T-cell (primary cell): Measurements from ENCODE around the gene TEX13D. TPM values are rescaled to one million over a fixed set of nuclear protein-coding genes. Genes with fewer than 3 reads are reported as not detected.

Source experiments
- ATAC-seq, 4 experiments: fragments of 200-7000 bp in 3 of 4; fragments of 150-1000 bp in 1 of 4; cut with Tn5 transposase; replicated peaks in 1 of 4; 1 replicate in 3 of 4; 2 replicates in 1 of 4; pipeline ENCODE4 v1.10.0; 2021; ENCODE audit warnings: moderate library complexity in 3 of 4, mild to moderate bottlenecking in 2 of 4, moderate number of reproducible peaks in 1 of 4
- CTCF ChIA-PET, 2 donors: fragments of 300-600 bp; sonication (Branson Sonifier 250); formaldehyde crosslinking; loops; one replicate each; lab custom pipeline; 2022; ENCODE audit warnings: antibody characterized with exemption in 2 of 2; lab: Charles Lee
- POLR2A ChIA-PET, 2 donors: fragments of 300-600 bp; sonication (Branson Sonifier 250); formaldehyde crosslinking; loops; one replicate each; lab custom pipeline; 2022; ENCODE audit warnings: antibody characterized with exemption in 2 of 2; lab: Charles Lee
- DNase-seq, 35 experiments: peaks; one replicate each; pipeline versions ENCODE4 v3.0.0 to v3.0.0-alpha.2; 2013 to 2023
- H3K27ac ChIP-seq: one replicate; pipeline ENCODE4 v1.5.1; 2013; ENCODE audit warnings: low read length
- H3K27me3 ChIP-seq, 2 experiments: replicated peaks in 1 of 2; 1 replicate in 1 of 2; 2 replicates in 1 of 2; pipeline versions ENCODE4 v1.6.1 to v1.7.0; 2013; ENCODE audit warnings: low read length in 1 of 2, mixed read lengths in 1 of 2; ENCODE audit not compliant: control insufficient read depth in 2 of 2, insufficient read depth in 2 of 2; ENCODE audit errors: extremely low read depth in 1 of 2
- H3K36me3 ChIP-seq, 2 donors: 1 replicate in 1 of 2; 2 replicates in 1 of 2; pipeline versions ENCODE4 v1.6.1 to v1.7.0; 2013; ENCODE audit warnings: low read length in 1 of 2; ENCODE audit not compliant: control insufficient read depth in 2 of 2, insufficient read depth in 1 of 2; ENCODE audit errors: extremely low read depth in 1 of 2
- H3K4me1 ChIP-seq, 2 experiments: 1 replicate in 1 of 2; 2 replicates in 1 of 2; pipeline versions ENCODE4 v1.6.1 to v1.7.0; 2013; ENCODE audit warnings: low read length in 2 of 2, mixed read lengths in 1 of 2; ENCODE audit not compliant: insufficient read depth in 2 of 2, control insufficient read depth in 1 of 2; ENCODE audit errors: extremely low read depth in 1 of 2
- H3K4me3 ChIP-seq, 2 donors: 1 replicate in 1 of 2; 2 replicates in 1 of 2; pipeline versions ENCODE4 v1.5.1 to v1.7.0; 2013; ENCODE audit warnings: mild to moderate bottlenecking in 2 of 2, low read length in 1 of 2, moderate library complexity in 1 of 2; ENCODE audit not compliant: control insufficient read depth in 1 of 2; ENCODE audit errors: extremely low read depth in 1 of 2
- H3K9me3 ChIP-seq: 2 replicates; pipeline ENCODE4 v1.7.0; 2013
- H3K27ac Mint-ChIP-seq, 2 donors: one replicate each; pipeline ENCODE4 v1.8.0; 2020 to 2021; ENCODE audit warnings: mild to moderate bottlenecking in 2 of 2, mixed read lengths in 2 of 2
- H3K27me3 Mint-ChIP-seq, 2 donors: one replicate each; pipeline ENCODE4 v1.8.0; 2021 to 2022; ENCODE audit warnings: mixed read lengths in 2 of 2
- H3K36me3 Mint-ChIP-seq: one replicate; pipeline ENCODE4 v1.8.0; 2021; ENCODE audit warnings: mixed read lengths
- H3K4me1 Mint-ChIP-seq, 3 donors: one replicate each; pipeline ENCODE4 v1.8.0; 2020 to 2022; ENCODE audit warnings: mixed read lengths in 3 of 3, mild to moderate bottlenecking in 1 of 3
- H3K4me3 Mint-ChIP-seq, 3 donors: one replicate each; pipeline ENCODE4 v1.8.0; 2020 to 2022; ENCODE audit warnings: mild to moderate bottlenecking in 3 of 3, mixed read lengths in 3 of 3, moderate library complexity in 3 of 3
- H3K9me3 Mint-ChIP-seq, 3 donors: one replicate each; pipeline ENCODE4 v1.8.0; 2020 to 2022; ENCODE audit warnings: mixed read lengths in 3 of 3
- WGBS: methylation state at CpG from one replicate; pipeline ENCODE4 v1.1.5; 2013; ENCODE audit warnings: missing lambda C conversion rate; ENCODE audit not compliant: insufficient coverage; 5-methylcytosine and 5-hydroxymethylcytosine counted together
- total RNA-seq, 35 experiments: library from RNA in 6 of 35; stranded (reverse) in 6 of 35; fragments of 120-200 nt in 1 of 35; gene quantifications; one replicate each; pipeline versions ENCODE4 v1.2.1 to v1.2.4 and lab custom pipeline; 2013 to 2026

The TEX13D gene
- total RNA-seq, 5 donors from 2014 or later (not counting 1 experiment from before 2014, with no cell fraction given): not detected

DNA sequence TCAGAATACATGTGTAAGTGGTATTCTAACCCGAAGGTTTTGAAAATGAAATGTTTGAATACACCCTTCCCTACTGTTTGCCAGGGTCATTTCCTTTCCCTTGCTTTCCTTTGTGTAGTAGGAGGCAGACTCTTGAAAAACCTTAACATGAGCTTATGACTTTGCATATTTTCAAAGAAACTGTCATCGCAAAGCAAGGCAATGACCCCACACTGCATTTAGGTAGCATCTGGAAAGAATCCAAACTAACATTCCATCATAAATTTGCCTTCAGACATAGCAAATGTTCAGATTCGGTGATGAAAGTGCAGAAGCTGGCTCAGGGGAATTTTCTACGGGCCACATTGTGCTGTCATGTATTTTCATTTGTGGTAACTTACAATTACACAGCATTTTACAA, 46.2 kb downstream of the TEX13D start:
- Histone ChIP-seq H3K9me3 (no peaks in the 10 kb centered on the region), H3K36me3 (peaks cover 0 to 11% of the 10 kb centered on the region in 2 donors), H3K27ac (no peak overlapping the region), H3K27me3 (no peaks in the 10 kb centered on the region), H3K4me3 (no peak overlapping the region), H3K4me1 (peaks cover 0 to 5% of the 10 kb centered on the region in 2 experiments)
- ChIA-PET POLR2A (interaction anchor here in 1 of 2 donors (0.6 kb wide), 1 partner anchor 1563 kb away, joined by 4 read pairs; no protein-coding TSS in a partner anchor), CTCF (interaction anchor here in 1 of 2 donors (1.0 kb wide), 1 partner anchor 10 kb away, joined by 3 read pairs; no protein-coding TSS in a partner anchor)
- Mint-ChIP-seq H3K27ac (no peak overlapping the region), H3K27me3 (peaks cover 0 to 12% of the 10 kb centered on the region in 2 donors), H3K36me3 (peaks cover 11% of the 10 kb centered on the region), H3K4me3 (no peak overlapping the region), H3K4me1 (peaks cover 13 to 31% (median 17%) of the 10 kb centered on the region in 3 donors), H3K9me3 (no peaks in the 10 kb centered on the region)
- DNase-seq (no peak), ATAC-seq (no peak)
- no CpG with 5 or more reads among the region's 4 CpGs for WGBS

DNA sequence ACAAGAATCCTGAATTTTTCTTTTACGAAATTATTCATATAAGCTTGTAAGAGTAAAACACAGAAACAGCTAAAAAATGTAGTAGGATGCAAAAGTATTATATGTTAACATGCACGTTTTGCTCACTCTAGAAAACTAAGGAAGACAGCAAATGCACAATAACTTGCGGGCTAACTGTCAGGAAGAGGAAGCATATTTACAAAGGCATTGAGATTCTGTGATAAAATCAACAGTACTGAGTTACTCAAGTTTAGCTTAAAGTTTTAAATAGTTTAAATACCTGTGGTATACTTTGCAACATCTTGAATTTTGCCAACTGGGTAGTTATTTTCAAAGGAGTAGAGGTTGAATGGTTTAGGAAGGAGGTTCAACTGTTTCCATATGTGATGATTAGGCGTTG, 50.9 kb downstream of the TEX13D start:
- CTCF ChIA-PET: interaction anchor here (0.5 to 0.7 kb wide), 2 partner anchors 10 to 23 kb away, joined by 3 to 4 read pairs; no protein-coding TSS in a partner anchor
- no peak overlapping the region for H3K4me3 ChIP-seq
- no peaks in the 10 kb centered on the region for H3K27me3 ChIP-seq
- Mint-ChIP-seq H3K9me3 (no peaks in the 10 kb centered on the region), H3K27ac (peak overlapping the region; percentile 36 to 59), H3K4me3 (peak overlapping the region in 1 of 3 donors; percentile 16), H3K36me3 (peaks cover 26% of the 10 kb centered on the region), H3K4me1 (peaks cover 10 to 43% (median 19%) of the 10 kb centered on the region in 3 donors), H3K27me3 (peaks cover 0 to 15% of the 10 kb centered on the region in 2 donors)
- no peak for ATAC-seq
- H3K36me3 ChIP-seq: peaks cover 0 to 31% of the 10 kb centered on the region in 2 donors
- POLR2A ChIA-PET: interaction anchor here in 1 of 2 donors (1.1 kb wide), 1 partner anchor 11 kb away, joined by 4 read pairs; no protein-coding TSS in a partner anchor
- no peak for DNase-seq
- WGBS: no CpG with 5 or more reads among the region's 4 CpGs
- H3K27ac ChIP-seq: no peak overlapping the region
- no peaks in the 10 kb centered on the region for H3K9me3 ChIP-seq
- H3K4me1 ChIP-seq: peaks cover 0 to 7% of the 10 kb centered on the region in 2 experiments

DNA sequence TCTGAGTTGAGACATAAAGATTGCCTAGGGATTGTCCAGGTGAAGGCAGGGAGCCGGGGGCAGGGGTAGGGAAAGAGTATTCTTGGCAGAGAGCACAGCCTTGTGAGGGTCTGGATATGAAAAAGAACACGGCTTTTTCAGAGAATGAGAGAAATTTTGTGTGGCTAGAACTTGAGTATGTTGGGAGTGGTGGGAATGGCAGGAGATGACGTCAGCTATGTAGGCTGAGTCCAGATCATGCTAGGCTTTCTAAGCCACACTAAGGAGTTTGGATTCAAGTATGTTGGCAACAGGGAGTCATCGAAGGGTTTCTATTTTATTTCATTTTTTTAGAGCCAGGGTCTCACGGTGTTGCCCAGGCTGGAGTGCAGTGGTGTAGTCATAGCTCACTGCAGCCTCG, 53.9 kb downstream of the TEX13D start:
- Mint-ChIP-seq H3K4me1 (peaks cover 10 to 32% (median 21%) of the 10 kb centered on the region in 3 donors), H3K27ac (no peak overlapping the region), H3K4me3 (no peak overlapping the region), H3K27me3 (peaks cover 0 to 7% of the 10 kb centered on the region in 2 donors), H3K9me3 (no peaks in the 10 kb centered on the region), H3K36me3 (peaks cover 20% of the 10 kb centered on the region)
- no peak overlapping the region for H3K4me3 ChIP-seq
- no peak for DNase-seq
- peaks cover 0 to 28% of the 10 kb centered on the region in 2 donors for H3K36me3 ChIP-seq
- H3K27ac ChIP-seq: no peak overlapping the region
- no peaks in the 10 kb centered on the region for H3K27me3 ChIP-seq
- 93% methylated on average over 2 of the region's 6 CpGs for WGBS
- H3K9me3 ChIP-seq: no peaks in the 10 kb centered on the region
- ChIA-PET POLR2A (no interaction called here), CTCF (interaction anchor here in 1 of 2 donors (0.8 kb wide), 1 partner anchor 769 kb away, joined by 3 read pairs; no protein-coding TSS in a partner anchor)
- H3K4me1 ChIP-seq: peaks cover 0 to 9% of the 10 kb centered on the region in 2 experiments
- no peak for ATAC-seq

Other genes starting within 250 kb of the TEX13D start
- gene SH2D1A, start 13.9 kb downstream of the TEX13D start, total RNA-seq: 10 to 100 TPM; 32.1 to 43.8 (median 39.0) TPM